NCI-H128 (cell line): Measurements from ENCODE around the gene RASGRF1.
"Not testable (repeated sequence)": the region's sequence is repeated elsewhere in the genome, so short reads cannot be mapped to it uniquely, and the experiment has no call there.

Experiments
- DNase-seq: peaks from one replicate; lab custom pipeline; 2025; ENCODE audit not compliant: unreplicated experiment; lab: John Stamatoyannopoulos, UW

The RASGRF1 gene, protein sequence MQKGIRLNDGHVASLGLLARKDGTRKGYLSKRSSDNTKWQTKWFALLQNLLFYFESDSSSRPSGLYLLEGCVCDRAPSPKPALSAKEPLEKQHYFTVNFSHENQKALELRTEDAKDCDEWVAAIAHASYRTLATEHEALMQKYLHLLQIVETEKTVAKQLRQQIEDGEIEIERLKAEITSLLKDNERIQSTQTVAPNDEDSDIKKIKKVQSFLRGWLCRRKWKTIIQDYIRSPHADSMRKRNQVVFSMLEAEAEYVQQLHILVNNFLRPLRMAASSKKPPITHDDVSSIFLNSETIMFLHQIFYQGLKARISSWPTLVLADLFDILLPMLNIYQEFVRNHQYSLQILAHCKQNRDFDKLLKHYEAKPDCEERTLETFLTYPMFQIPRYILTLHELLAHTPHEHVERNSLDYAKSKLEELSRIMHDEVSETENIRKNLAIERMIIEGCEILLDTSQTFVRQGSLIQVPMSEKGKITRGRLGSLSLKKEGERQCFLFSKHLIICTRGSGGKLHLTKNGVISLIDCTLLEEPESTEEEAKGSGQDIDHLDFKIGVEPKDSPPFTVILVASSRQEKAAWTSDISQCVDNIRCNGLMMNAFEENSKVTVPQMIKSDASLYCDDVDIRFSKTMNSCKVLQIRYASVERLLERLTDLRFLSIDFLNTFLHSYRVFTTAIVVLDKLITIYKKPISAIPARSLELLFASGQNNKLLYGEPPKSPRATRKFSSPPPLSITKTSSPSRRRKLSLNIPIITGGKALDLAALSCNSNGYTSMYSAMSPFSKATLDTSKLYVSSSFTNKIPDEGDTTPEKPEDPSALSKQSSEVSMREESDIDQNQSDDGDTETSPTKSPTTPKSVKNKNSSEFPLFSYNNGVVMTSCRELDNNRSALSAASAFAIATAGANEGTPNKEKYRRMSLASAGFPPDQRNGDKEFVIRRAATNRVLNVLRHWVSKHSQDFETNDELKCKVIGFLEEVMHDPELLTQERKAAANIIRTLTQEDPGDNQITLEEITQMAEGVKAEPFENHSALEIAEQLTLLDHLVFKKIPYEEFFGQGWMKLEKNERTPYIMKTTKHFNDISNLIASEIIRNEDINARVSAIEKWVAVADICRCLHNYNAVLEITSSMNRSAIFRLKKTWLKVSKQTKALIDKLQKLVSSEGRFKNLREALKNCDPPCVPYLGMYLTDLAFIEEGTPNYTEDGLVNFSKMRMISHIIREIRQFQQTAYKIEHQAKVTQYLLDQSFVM (N-terminal part only)

DNA sequence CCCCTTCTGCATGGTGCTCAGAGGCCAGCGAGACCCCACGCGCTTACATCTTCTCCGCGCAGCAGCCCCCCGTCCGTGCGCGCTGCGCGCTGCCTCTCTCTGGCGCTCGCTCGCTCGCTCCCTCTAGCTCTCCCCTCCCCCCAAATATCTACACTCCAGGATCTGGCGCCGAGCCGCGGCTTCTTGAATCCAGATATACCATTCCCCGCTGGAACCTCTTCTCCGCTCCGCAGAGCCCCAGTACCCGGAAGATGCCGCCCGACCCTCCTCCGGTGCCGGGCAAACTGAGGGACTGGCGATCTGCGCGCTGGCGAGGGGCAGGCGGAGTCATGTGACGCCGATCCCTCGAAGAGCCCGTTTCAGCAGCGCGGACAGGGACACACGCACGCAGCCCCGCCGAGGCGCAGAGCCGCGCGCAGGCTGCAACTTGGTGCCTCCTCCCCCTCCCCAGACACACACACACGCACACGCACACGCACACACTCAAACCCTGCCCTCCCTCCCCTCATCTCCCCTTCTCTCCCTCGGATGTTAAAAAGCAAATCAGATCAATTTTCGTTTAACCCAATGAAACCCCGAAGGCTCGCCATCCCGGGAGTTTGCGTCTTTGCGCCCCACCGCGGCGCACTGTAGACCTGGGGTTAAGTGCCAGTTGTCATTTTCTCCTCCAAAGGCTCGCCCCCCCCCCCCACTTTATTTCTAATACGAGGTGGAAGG is at the start of gene RASGRF1:
Gene RASGRF1, minus strand, starts transcription at position 294 of the 717 bp plus-strand sequence. Its CDS starts 282 bp downstream, at position 12.
- DNase-seq: no peak

DNA sequence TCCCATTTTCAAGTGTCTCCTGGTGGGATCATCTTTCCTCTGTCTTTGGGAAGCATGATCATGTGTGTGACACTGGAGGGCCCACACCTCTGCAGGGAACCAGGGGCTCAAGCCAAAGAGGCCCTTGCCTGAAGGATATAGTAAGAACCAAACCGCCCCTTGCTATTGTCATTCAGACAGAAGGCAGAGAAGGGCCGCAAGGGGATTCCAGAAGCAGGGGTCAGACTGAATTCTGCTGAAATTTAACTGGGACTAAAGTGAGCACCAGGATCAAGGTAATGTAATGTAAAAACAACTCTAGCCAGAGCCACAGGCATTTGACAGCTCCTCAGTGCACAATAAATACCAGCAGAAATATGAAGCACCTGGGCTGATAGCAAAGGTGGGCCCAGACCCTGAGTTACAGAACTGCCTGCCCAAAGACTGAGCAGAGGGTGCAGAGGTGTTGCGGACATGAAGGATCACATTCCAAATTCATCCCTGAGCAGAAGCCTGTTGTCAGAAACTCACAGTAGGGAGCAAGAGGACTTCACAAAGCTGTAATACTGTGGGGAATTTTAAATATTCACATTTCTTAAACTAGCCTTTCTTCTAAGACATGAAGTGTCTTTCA is 46.0 kb upstream of the RASGRF1 start:
- no peak for DNase-seq

DNA sequence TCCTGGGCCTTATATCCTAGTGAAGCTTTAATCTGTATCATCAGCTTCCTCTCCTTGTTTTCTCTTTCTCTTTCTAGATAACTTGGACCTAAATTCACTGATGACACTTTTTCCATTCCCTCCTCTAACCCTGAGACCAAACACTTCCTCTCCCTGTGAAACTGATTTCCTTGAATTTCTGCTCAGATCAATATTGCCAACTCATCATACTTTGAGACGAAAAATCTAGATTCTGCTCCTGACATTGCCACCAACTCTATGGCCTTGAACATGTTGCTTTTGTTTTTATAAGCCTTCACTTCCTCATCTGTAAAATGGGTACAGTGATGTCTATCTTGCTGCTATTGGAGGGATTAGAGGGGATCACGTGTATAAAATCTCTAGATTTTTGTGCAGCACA is 42.7 kb upstream of the RASGRF1 start:
- no peak for DNase-seq

DNA sequence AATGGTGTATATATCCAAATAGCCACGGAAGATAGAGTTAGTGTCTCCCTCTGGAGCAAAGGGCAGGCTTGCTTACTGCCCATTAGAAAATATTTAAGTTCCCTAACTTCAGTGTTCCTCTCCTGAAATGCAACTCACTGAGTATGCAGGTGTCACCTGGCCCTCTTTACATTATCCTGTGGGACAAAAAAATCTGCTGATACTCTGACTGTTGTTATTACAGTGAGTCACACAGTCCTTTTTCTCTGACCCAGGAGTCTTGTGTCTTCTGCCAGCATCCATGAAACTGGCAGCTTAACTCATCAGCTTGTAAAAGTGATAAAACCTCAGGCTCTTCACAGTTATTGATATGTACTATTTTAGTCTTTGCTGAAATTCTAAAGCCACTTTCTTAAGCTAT is 42.2 kb upstream of the RASGRF1 start:
- DNase-seq: no peak

DNA sequence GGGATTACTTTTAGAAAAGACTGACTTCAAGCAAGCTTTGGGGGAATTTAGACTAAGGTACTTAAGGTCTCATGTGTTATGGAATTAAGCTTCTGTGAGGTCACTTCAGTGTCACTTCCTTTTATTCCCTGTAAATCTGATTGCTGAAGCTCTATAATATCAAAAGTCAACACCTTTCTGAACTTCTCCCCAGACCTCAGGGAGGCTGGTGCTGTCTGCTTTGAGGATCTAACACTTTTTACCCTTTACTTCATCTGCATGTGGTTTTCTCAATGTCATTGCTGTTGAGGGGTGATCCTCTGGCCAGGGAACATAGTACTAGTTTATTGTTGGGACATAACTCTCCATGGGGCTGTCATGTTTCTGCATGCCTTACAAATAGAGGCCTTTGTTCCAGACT is 41.8 kb upstream of the RASGRF1 start:
- DNase-seq: no peak

DNA sequence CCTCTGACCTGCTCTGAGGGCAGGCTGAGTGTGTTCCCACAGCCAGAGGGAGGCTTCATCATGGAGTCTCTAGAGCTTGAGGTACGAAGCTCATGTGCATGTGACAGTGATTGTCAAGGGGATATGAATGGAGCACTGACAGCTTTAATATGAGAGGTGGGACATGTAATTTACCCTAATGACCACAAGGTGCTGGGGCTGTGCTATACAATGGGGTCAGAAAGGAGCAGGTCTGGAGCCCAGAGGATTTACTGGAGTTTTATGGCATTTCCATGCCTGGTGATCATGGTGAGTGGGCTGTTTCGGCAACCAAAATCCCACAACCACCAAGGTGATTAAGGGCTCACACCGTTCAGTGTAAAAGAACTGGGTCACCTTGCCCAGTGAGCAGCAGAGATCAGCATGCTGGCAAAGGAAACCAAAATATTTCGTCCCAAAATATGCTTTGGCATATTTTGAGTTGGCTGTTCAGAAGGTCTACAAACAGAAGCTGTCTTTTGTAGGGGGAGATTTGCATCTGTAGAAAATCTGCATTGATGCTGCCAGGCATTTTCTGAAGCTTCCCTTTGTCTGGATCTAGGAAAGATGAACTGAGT is 40.1 kb upstream of the RASGRF1 start:
- no peak for DNase-seq

DNA sequence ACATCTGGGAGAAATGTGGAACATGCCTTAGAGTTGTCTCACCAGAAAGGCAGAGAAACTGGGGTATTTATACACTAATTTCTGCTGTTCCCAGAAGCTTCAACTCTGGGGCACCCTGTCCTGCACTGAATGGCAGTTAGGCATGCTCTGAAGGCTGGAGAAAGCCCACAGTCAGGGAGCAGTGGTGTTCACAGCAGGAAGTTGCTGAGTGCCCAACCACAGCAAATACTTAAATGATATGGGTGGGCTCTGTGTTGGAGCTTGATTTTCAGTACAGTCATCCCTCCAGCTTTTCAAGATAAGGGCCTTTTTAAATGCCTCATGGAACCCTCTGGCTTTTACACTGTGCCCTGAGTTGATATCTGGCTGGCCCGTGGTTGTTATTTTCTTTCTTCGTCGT is 38.7 kb upstream of the RASGRF1 start:
- no peak for DNase-seq

DNA sequence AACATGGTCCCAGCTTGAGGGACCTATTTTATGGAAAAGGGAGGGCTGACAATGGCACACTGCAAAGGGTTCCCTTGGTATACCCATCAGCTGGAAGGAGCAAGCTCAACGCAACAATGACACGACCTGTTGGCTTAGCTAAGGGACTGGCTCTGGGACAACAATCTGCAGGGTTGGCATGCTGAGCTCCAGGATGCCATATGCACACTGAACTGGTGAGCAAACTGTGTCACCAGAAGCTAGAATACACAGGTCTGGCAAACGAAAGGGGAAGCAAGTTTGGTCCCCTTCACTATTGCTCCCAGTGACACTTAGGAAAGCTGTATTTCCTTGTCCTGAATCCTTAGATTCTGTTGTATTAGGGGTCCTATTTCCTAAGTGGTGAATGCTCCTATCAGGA is 38.0 kb upstream of the RASGRF1 start:
- no peak for DNase-seq

DNA sequence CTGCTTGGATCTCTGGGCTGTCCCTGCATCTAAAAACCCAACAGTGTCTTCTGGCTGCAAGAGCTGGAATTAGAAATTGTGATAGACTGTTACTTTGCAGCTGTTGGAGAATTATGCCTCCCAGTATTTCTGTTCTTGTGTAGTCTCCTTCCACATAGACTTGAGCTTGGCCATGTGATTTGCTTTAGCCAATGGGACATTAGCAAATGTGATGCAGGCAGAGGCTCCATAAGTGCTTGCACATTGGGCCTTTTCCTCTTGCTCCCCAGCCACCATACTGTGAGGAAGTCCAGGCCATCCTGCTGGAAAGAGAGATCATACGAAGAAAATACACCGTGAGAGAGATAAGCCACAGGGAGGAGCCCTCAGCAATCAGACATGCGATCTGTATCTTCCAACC is 33.8 kb upstream of the RASGRF1 start:
- no peak for DNase-seq

DNA sequence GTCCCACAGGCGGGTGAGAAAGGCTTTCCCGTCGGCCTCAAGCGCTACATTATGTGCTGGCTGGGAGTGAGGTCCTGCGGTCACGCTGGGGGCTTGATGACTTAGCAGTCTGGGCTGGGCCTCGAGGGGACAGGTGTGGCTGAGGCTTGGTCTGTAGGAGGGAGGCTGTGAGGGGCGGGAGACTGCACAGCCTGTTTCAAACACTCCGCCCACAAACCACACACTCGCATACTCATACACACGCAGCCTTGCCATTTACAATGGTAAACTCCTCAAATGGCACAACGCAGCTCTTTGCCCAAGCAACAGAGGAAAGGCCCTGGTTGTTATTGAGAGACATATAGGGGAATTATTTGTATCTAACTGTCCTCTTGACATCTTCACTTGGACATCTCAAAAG is 32.4 kb upstream of the RASGRF1 start:
- no peak for DNase-seq

DNA sequence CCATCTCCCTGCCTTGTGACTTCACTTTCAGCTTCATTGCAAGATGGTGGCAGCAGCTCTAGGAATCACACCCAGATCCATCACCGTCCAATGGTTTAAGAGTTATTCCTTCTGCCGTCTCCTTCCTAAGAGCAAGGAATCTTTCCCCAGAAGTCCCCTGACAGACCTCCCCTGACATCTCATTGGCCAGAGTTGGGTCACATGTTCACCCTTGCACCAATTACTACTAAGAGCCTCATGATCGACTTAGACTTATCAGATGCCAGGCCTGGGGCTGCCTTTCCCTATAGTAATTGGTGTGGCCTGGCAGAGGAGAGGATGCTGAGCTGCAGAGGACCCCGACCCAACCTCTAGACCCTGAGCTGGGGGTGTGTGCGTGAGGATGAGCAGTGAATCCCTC is 31.8 kb upstream of the RASGRF1 start:
- DNase-seq: no peak

DNA sequence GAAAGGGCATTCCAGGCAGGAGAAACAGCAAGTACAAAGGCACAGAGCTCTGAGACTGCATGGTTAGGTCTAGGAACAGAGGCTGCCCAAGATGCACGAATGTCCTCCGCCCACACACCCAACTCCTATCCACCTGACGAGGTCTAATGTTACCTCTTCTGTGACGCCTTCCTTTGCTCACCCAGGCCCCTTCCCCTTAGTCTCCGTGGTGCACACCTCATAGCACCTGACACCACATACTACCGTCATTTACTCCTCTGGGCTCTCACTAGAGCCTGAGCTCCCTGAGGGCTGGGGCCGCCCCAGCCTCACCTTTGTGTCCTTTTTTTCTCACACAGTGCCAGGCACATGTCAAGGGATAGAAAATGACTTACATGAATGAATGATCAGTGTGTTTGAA is 31.0 kb upstream of the RASGRF1 start:
- DNase-seq: no peak

DNA sequence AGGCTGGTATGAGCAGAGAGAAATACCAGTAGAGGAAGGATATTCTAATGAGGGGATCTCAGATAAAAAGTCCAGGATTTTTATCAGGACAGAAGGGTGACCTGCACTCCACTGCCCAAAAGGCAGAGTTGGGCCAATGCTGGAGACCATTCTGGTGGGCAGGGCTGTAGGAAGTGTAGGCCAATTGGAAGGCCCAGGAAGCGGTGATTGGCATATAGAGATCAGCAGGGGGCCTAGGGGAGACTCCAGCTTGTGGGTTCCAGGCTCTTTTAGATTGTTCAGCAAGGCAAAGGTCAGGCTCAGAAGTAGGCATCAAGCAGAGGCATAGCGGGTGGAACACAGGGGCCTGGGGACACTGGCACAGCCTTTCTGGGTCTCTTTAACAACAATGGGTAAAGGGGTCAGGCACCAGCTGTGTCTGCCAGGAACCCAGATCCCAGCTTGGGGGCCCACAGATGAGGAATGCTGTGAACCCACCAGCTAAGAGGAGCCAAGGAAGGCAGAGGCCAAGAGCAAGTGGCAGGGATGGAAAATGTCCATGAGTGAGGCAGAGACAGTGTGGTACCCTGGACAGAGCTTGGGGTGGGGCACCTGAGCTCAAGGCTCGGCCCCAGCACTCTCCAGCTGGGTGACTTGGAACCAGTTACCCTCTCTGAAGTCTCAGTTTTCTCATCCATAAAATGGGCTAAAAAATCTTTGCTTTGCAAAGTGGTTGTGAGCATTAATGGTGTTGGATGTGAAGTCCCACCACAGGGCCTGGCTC is 27.0 kb upstream of the RASGRF1 start:
- DNase-seq: no peak

DNA sequence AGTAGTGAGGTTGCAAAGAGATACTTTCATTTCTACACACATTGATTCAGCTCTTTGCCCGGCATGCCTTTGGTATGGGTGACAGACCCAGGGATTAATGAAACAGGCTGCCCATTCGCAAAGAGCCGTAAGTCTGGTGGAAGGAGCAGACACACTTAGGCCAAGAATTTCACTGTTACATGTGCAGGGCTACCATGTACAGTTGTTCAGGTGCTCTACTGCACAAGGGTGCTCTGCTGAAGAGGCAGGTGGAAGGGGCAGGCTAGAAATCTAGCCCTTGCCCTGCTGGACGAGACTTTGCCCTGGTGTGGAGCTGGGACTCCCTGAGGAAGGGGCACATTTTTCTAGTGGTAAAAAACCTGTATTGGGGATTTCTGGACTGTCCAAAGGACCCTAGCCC is 26.2 kb upstream of the RASGRF1 start:
- no peak for DNase-seq

DNA sequence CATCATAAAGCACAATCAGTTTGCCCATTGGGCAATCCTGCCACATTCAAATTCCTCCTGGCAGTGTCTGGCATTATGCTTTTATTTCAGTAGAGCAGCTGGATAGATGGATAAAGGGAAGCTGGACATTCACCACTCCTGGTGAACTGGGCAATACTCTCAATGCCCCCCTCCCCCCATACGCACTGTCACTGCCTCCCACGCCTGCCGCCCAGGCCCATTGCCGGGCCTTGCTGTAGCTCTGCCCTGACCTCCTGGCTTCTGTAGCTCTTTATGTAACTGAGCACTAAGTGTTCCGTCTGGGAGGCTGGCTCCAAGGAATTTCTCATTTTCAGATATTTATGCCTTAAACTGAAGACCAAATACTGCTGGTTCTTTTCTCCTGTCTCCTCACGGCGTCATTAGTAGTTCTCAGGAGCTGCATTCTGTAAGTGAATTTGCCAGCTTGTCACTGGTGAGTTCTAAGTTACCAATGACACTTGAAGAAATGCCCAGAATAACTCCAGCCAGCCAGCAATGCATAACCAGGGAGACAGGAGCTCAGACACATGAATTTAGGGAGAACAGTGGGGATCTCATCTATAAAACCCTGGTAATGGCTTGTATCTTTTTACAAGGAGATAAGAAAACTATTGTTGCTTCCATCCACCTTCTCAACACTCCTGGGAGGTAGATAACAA is 25.5 kb upstream of the RASGRF1 start:
- DNase-seq: no peak

DNA sequence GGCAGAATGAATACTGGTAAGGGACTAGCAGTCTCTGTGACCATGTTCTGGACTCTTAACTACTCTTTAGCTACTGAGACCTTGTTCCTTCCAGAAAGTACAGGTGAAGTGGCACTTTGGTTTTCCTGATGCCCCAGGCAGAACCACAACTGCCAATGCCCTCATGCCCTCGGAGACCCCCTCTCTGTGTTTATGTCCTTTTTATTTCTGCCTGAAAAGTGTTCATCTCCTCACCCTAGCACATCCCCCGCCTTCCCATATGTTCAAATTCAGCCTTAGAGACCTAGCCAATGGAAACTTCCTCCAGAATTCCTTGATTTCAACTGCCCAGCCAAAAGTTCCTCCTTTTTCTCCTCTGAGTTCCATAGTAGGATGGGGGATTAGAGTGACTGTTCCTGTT is 23.3 kb upstream of the RASGRF1 start:
- no peak for DNase-seq

DNA sequence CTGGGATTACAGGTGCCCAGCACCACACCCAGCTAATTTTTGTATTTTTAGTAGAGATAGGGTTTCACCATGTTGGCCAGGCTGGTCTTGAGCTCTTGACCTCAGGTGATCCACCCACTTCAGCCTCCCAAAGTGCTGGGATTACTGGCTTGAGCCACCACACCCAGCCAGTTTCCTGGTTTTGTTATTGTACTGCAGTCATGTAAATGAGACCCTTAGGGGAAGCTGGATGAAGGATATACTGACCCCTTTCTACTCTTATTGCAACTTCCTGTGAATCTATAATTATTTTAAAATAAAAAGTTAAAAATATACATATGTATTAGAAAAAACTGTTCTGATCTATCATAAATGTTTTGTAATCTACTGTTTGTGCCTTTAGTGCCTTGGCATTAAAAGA is 20.8 kb upstream of the RASGRF1 start:
- not testable (repeated sequence) for DNase-seq

DNA sequence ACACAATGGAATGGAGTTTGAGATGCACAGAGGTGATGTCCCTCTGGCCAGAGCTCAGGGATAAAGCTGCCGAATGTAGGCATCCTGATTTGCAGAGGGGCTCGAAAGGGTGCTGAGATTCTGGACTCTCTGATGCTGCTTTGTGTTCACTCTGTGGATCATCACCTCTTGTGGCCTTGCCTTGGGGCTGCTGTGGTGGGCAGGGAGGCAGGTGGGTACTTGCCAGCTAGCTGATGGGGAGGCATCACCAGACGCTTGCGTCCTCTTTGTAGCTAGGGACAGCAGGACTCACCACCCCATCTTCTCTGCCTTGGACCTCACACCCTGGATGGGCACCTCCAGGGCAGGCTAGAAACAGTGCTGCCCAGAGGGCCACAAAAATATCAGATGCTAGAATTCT is 14.6 kb upstream of the RASGRF1 start:
- no peak for DNase-seq

DNA sequence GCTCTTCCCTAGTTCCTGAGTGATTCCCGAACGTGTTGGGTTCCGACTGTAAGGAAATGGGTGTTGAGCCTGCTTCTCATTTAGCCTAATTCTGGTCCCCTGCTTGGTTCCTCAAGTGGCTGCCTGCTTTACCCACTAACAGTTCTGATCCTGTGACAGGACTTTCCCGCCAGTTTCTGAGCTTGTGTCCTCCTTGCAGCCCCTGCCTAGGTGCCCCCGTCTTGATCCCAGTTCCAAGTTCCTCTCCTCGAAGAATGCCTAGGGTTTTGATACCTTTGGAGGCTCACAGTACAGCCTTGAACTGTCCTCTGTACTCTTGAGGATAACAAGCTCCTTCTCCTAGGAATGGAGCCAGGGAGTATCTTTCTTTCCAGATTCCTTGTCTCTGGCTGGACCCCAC is 12.0 kb upstream of the RASGRF1 start:
- DNase-seq: no peak
